ENCODE results near the gene PPFIA2. TPM values are rescaled to one million over a fixed set of nuclear protein-coding genes. Genes with fewer than 3 reads are reported as not detected.
"Not testable (repeated sequence)": the region's sequence is repeated elsewhere in the genome, so short reads cannot be mapped to it uniquely, and the experiment has no call there.

Gene PPFIA2
- total RNA-seq, 1 experiment from 2014 or later = 0.10 TPM

DNA sequence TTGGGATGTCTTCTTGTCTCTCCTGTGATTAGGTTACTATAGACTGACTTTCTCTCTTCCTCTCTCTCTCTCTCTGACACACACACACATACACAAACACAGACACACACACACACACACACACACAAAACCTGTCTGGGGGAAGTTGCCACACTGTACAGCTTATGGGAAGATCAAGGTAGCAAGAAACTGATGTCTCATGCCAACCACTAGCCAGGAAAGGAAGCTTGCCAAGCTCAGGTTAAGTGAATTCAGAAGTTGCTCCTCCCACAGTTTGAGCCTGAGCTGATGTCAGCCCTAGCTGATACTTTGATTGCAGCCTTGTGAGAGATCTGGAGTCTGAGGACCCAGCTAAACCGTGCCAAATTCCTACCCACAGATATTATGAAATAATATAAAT lies 67.1 kb downstream of the PPFIA2 start:
- DNase-seq (ENCODE audit: low read depth) = peak; percentile 30
- in situ Hi-C loops (cut with HindIII; ENCODE audit: low pct_unique_long_range_greater_than_20kb, low sequenced_read_pairs) = no loop called here

- DNase-seq (ENCODE audit: low read depth) = peak; percentile 60
- in situ Hi-C loops (cut with HindIII; ENCODE audit: low pct_unique_long_range_greater_than_20kb, low sequenced_read_pairs) = loop anchor here (5.0 kb wide), 1 partner anchor 42 kb away; no protein-coding TSS in a partner anchor
Observed at GRCh38 chr12:81683881-81684280, 75.3 kb downstream of the PPFIA2 start.

- DNase-seq (ENCODE audit: low read depth) = no peak
- in situ Hi-C loops (cut with HindIII; ENCODE audit: low pct_unique_long_range_greater_than_20kb, low sequenced_read_pairs) = loop anchor here (5.0 kb wide), 1 partner anchor 37 kb away; no protein-coding TSS in a partner anchor
Observed at GRCh38 chr12:81679614-81680013, 79.5 kb downstream of the PPFIA2 start.

DNA sequence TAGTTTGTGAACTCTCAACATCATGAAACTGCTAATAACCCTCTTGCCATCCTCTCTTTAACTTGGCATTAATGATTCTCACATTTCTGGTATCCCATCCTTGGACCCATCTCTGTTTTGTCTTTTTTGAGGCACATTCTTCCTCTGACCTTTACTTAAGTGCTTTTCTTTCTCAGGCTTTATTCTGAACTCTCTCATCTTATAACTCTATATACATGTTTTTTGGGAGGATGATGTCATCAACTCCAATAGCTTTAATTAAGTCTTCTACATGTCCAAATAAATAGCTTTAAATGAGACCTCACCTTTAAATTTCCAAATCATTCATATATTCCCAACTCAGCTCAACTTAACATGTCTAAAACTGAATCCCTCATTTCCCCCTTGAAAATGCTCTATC lies 88.4 kb downstream of the PPFIA2 start:
- in situ Hi-C loops (cut with HindIII; ENCODE audit: low pct_unique_long_range_greater_than_20kb, low sequenced_read_pairs) = no loop called here
- no peak for DNase-seq (ENCODE audit: low read depth)

GRCh38 chr12:81668475-81668874 lies 90.7 kb downstream of the PPFIA2 start:
- peak; percentile 88 for DNase-seq (ENCODE audit: low read depth)
- in situ Hi-C loops (cut with HindIII; ENCODE audit: low pct_unique_long_range_greater_than_20kb, low sequenced_read_pairs) = no loop called here

- DNase-seq (ENCODE audit: low read depth); in situ Hi-C loops (cut with HindIII; ENCODE audit: low pct_unique_long_range_greater_than_20kb, low sequenced_read_pairs): not testable (repeated sequence)
Observed at GRCh38 chr12:81659310-81659709, 99.8 kb downstream of the PPFIA2 start.

DNA sequence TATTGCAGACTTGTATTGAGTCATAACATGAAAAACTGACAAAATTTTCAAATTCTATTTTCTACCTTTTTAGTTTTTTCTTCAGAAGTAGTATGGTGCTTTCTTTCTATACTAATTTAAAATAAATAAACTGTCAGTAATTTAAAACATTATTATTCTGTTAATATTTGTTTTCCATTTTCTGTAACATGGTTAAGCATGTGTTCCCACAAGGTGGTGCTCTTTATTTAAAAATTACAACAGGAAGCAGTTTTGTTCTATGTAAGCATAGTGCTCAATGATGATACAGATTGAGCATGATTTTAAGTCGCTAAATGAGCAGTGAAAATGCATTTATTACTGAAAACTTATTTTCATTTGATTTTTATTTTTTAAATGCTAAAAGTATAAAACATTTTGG lies 114.6 kb downstream of the PPFIA2 start:
- in situ Hi-C loops (cut with HindIII; ENCODE audit: low pct_unique_long_range_greater_than_20kb, low sequenced_read_pairs) = loop anchor here (5.0 kb wide), 1 partner anchor 38 kb away; no protein-coding TSS in a partner anchor

DNA sequence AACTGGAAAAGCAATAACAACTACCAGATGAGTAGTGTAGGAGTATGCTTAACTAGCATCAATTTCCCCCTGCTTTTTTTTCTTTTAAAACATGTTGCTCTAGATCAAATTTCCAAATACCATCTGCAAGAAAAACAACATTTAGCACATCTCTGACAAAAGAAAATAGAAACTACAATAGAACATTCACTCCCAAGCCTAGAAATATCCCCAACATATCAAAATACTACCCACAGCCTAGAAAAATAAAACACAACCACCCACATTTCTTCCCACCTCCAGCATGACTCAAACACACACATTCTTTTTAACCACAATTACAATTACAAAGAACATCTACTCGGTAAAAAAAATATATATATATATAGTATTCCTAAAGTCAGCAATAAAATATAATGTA lies 120.0 kb downstream of the PPFIA2 start:
- DNase-seq (ENCODE audit: low read depth) = peak; percentile 48

More for the DNA sequence above, 114.6 kb downstream of the PPFIA2 start:
- peak; percentile 59 for DNase-seq (ENCODE audit: low read depth)

GRCh38 chr12:81633127-81633526 lies 126.0 kb downstream of the PPFIA2 start:
- in situ Hi-C loops (cut with HindIII; ENCODE audit: low pct_unique_long_range_greater_than_20kb, low sequenced_read_pairs) = no loop called here
- DNase-seq (ENCODE audit: low read depth) = no peak

More for the DNA sequence above, 120.0 kb downstream of the PPFIA2 start:
- in situ Hi-C loops (cut with HindIII; ENCODE audit: low pct_unique_long_range_greater_than_20kb, low sequenced_read_pairs) = no loop called here

- in situ Hi-C loops (cut with HindIII; ENCODE audit: low pct_unique_long_range_greater_than_20kb, low sequenced_read_pairs) = no loop called here
- DNase-seq (ENCODE audit: low read depth) = peak; percentile 70
Observed at GRCh38 chr12:81627336-81628189, 131.6 kb downstream of the PPFIA2 start.

GRCh38 chr12:81626406-81626805 lies 132.7 kb downstream of the PPFIA2 start:
- in situ Hi-C loops (cut with HindIII; ENCODE audit: low pct_unique_long_range_greater_than_20kb, low sequenced_read_pairs) = no loop called here

GRCh38 chr12:81617915-81618314 lies 141.2 kb downstream of the PPFIA2 start:
- DNase-seq (ENCODE audit: low read depth) = no peak
- in situ Hi-C loops (cut with HindIII; ENCODE audit: low pct_unique_long_range_greater_than_20kb, low sequenced_read_pairs) = no loop called here

More at GRCh38 chr12:81626406-81626805, 132.7 kb downstream of the PPFIA2 start:
- no peak for DNase-seq (ENCODE audit: low read depth)

GRCh38 chr12:81615026-81615588 lies 144.0 kb downstream of the PPFIA2 start:
- in situ Hi-C loops (cut with HindIII; ENCODE audit: low pct_unique_long_range_greater_than_20kb, low sequenced_read_pairs) = no loop called here
- DNase-seq (ENCODE audit: low read depth) = no peak

DNA sequence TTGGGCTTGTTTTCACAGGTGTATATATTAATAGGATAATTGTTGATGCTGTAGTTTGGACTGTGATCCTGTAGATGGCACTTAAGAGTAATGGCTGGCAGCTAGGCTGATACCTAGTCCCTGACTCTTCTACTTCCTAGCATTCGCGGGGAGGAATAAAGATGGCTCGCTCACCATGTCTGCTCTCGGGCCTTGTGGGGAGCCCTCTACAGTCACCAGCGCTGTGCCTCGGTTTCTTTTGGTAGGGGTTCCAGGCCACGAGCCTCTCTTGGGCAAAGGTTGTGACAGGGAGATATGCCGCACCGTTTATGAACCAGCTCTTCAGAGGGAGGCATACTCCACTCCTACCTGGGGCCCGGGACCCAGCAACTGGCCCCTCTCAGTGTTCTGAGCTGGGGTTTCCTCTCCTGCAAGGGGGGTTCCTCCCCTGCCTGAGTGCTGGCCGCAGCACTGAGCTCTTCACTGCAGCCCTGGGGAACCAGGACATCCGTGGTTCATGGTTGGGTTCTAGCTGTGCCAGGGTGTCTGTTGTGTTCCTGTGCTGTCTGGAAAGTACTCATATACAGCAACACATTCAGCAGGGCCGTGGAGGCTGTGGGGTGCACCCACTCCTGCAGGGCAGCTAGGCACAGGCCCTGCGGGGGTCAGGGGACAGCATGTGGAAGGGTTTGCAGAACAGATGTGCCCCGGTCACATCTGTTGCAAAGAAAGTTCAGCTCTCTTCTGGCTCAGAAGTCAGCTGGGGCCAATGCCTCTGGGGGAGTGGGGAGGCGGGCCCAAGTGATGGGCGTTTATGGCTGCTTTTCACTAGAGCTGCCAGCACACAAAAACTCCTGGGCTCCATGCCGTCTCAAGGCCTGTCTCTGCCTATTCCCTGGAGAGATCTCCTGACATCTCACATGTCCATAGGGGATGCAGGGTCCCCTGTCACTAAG lies 147.9 kb downstream of the PPFIA2 start:
- in situ Hi-C loops (cut with HindIII; ENCODE audit: low pct_unique_long_range_greater_than_20kb, low sequenced_read_pairs) = no loop called here
- peak; percentile 50 for DNase-seq (ENCODE audit: low read depth)

DNA sequence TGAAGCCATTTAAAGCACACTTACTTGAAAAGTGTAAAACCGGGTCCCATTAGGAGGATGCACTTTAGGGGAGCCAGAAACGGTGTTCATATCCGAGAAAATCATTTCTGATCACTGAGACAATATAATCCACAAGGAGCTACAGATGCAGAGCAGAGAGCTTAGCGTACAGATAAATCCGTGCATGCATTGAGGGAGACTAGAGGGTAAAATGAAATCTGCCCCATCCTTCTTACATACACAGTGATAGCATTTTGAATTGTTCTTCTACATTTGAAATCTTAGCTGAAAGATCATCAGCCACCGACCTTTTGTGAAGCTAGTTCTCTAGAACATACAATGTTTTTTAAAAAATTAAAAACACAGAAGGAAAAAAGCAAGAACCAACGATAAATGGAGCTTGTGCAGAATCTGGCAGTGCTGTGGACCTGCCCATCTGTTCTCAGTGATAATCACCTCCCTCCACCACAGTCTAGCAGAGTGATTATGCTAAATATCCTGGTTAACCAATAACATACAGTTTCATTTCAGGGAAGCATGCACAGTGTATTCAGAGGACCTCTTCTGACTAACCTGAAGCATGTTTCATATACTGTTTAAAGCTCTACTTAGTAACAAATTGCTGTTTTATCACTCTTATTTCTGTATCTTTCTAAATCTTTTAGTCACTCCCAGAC lies 161.1 kb downstream of the PPFIA2 start:
- in situ Hi-C loops (cut with HindIII; ENCODE audit: low pct_unique_long_range_greater_than_20kb, low sequenced_read_pairs) = no loop called here
- DNase-seq (ENCODE audit: low read depth) = peak; percentile 45

GRCh38 chr12:81596558-81596957 lies 162.6 kb downstream of the PPFIA2 start:
- in situ Hi-C loops (cut with HindIII; ENCODE audit: low pct_unique_long_range_greater_than_20kb, low sequenced_read_pairs) = no loop called here
- no peak for DNase-seq (ENCODE audit: low read depth)

DNA sequence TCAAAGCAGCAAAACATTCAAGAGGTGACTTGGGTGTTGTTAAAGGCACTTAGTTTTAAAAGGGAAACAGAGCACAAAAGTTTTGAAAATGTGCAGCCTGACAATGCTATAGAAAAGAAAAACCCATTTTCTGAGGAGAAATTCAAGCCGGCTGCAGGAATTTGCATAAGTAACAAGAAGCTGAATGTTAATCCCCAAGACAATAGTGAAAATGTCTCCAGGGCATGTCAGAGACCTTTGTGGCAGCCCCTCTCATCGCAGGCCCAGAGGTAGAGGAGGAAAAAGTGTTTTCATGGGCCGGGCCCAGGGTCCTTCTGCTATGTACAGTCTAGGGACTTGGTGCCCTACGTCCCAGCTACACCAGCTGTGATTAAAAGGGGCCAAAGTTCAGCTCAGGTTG lies 167.9 kb downstream of the PPFIA2 start:
- DNase-seq (ENCODE audit: low read depth) = no peak
- in situ Hi-C loops (cut with HindIII; ENCODE audit: low pct_unique_long_range_greater_than_20kb, low sequenced_read_pairs) = no loop called here

GRCh38 chr12:81590703-81591102 lies 168.4 kb downstream of the PPFIA2 start:
- DNase-seq (ENCODE audit: low read depth); in situ Hi-C loops (cut with HindIII; ENCODE audit: low pct_unique_long_range_greater_than_20kb, low sequenced_read_pairs): not testable (repeated sequence)
